Stimulated activated CD8-positive, alpha-beta memory T cell treated with anti-CD3 and anti-CD28 coated beads, Interleukin-15, amount 100 ng/mL, for 1 hour (primary cell): ENCODE results near the gene RASSF8.
"Not testable (repeated sequence)": the region's sequence is repeated elsewhere in the genome, so short reads cannot be mapped to it uniquely, and the experiment has no call there.

Source experiments
- DNase-seq: peaks from one replicate; pipeline ENCODE4 v3.0.0-alpha.2; 2020; ENCODE audit warnings: low read depth

Gene RASSF8

DNA sequence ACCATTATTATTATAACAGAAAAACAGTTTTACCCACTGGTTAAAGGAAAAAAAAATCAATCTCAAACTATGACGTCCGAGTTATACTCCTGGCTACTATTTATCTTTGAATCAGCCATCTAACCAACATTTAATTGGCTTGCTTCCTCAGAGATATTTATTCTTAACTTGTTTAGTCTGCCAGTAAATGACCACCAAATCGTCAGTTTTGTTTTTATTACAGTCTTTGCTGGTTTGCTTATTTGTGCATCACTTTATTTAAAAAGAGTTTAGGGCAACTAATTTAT is 71.2 kb downstream of the RASSF8 start:
- DNase-seq, result no peak

DNA sequence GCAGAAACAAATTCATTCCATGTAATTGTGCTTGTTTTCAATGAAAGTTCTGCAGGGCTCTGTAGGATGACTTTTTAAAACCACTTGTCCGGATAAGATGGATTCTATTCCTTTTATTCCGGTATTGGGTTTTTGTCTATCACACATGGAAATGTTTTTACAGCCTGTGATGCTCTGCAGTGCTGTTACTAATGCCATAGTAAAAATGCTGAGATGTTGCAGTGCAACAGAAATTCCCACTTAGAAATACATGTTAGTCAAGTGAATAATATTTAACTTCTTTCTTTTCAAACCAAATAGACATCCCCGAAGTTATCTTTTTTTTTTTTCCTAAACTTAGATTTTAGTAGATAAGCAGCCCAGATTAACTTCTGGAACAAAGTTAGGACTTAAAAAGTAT is 71.9 kb downstream of the RASSF8 start:
- DNase-seq, result no peak

DNA sequence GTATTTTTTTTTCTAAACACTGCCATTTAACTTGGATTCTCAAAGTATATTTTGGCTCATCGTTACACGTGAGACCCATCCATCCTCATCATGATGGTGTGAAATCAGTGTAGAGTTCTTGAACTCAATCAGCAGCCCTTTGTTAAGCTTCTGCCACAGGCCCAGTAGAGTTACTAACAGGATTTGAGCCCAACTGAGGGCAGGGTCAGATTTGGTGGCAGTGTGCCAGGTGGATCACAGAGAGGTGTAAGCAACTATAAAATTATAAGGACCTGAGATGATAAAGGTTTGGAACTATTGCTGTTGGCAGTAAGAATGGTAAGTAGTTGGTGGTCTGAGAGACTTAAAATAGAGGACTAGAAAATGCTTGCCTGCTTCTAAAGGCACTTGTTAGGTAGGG is 72.8 kb downstream of the RASSF8 start:
- no peak for DNase-seq

DNA sequence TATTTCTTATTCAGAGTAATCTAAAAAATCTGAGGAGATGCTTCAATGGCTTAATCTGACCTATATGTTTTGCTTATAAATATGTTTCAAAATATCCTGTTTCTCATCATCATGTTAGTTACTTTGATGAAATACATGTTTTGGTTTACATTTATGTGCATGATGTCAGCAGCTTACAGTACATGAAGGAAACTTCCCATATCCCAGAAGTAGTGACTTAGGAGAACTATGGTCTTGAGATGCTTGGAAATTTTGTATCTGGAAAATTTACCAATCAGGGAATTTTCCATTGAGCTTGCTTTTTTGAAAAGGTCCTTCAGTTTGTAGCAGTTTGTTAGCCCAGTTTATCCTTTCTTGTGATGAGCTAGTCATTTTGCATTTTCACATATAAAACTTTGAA is 73.3 kb downstream of the RASSF8 start:
- DNase-seq, result no peak

DNA sequence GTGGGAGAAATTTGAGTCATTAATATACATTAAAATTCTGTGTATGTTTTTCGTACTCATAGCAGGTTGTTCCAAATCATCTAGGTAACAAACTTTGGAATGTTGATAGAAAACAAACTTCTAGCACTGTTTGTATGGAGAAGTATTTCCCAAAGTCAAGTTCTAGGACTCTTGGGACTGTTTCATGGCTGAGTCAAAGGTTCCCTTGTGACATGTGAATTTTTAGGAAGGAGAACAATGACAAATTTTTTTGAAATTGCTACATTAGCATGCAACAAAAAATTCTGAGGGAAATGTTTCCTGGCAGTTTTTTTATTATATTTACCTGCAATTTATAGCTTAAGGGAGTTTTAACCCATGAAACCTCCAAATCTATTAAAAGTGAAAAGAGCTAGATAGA is 73.8 kb downstream of the RASSF8 start:
- DNase-seq, result no peak

DNA sequence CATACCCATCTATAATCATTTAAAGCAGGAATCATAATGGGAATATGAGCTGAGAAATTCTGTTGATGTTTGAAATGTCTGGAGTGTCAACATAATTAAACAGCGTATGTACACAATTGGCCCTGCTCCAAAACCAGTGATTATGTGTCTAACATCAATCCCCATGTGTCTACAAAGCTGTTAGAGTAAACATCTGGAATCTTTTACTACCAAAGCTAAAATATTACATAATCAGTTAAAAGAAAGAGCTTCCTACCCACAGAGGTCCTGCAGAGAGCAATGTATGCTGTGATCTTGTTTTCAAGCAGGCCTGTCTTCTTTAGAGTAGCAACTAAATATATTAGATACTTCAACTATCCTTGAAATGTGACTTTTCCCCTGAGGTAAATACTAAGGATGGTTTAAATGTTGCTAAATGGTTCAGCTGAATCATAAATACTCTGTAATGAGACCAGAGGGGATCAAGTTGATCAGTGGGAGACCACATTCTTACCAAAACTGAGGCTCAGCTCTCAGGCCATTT is 74.3 kb downstream of the RASSF8 start:
- no peak for DNase-seq

DNA sequence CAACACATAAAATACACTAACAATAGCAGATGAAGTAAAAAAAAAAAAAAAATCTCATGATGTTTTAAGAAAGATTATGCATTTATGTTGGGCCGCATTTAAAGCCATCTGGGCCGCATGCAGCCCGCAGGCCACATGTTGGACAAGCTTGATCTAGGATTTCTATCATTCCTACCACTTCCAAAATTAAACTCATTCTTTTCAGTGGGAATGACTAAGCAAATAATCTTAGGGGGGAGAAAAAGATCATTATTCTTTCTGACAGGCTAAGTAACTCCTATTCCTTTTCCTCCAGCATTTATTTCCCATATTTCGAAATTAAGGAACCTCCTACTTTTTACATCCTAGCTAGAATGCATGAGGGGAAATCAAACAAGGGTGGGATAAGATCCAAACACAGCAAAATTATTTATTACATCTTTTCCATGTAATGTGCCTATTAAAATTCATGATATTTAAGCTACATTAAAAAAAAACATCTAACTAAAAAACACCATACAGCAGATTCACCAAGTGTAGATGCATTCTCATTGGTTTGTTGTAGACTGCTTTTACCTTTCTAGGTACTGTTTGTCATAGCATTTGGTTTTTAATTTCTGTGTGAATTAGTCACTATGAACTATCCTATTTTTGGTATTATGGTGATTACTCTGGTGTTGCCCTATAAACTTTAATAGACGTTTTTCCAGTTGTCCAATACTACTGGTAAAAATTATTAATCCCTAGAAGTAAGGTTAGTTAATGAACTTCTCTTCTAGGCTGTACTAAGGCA is 76.1 kb downstream of the RASSF8 start:
- DNase-seq, result no peak

DNA sequence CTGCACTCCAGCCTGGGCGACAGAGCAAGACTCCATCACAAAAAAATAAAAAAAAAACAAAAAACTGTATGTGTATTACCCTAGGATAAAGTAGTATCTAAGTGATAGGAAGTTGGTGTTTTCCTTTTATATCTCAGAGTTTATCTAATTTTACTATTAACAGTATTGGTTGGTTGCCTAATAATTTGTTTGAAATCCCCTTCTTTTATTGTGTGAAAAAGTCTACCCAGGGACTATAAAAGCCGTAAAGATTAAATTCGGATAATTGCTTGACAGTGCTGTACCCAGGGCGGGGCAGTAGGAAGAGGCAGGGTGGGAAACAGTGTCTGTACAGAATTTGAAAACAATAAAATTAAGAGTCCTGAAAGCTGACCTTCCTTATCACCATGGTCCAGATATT is 78.4 kb downstream of the RASSF8 start:
- DNase-seq, result no peak

DNA sequence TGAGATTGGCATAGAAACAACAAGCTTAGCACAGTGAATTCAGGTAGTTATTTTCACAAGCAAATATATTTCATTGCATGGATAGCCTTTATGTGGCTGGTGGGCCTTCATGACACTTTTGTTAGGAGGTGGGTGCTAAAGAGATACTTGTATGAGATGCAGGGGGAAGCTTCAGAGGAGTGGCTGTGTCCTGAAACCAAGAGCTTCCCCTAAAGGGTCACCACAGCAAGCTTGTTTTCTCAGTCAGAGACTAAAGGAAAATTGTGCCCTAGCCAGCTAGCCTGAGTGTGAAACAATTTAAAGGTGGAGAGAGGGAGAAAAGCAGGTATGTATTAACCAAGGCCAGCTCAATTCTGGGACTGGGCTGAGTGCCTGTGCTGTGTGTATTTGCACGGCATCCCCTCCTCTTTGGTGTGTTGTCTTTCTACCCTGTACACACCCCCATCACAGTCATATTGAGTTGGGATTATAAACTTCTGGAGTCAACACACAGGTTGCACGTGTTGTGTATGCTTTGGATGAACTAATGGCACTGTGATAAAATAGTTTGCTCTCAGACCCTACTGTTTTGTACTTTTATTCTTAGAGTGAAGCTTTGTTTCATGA is 79.2 kb downstream of the RASSF8 start:
- no peak for DNase-seq

DNA sequence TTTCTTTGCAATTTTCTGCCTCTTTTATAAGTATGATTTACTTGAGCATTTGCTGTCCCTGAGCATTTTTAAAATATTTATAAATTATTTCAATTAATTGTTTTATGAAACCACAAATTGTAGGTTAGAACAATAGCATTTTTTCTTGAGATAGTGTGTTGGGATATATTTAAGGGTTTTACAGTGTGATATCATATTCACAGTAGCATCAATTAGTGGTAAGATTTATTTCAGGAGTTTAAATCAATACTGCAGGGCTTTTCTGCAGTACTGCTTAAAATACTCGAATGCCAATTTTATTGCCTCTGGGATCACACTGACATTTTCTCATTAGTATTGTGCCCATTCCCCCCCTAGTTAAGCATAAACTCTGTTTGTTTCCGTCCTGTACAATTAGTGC is 84.2 kb downstream of the RASSF8 start:
- DNase-seq, result no peak

DNA sequence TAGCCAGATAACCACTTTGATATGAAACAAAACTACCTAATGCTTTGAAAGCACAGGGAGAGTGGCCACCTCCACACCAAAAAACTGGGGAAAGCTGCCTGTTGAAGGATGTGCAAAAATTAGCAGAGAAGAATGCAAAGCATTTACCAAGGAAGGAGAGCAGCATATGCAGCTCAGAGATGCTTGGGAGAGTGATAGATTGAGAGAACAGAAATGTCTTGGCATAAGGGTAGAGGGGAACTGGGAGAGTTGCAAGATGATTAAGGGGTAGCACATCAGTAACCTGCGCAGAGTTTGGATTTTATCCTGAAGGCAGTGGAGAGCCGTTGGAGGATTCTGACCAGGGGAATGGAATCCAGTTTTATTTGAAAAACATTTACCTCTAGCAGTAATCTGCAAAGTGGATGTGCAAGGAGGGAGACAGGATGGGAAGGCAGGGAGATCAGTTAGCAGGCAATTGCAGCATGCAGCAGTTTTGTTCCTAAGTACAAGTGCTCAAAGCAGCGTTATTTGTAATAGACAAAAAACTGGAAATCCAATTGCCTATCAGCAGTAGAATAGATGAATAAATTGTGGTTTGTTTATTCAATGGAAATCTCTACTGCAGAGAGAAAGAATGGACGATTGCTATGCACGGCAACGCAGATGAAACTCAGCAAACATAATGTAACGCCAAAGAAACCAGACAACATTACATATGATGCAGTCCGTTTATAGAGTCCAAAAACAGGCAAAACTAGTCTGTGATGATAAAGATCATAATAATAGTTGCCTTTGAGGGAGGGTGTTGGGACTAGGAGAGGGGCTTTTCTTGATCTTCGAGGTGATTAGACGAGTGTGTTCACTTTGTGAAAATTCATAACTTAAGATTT is 84.9 kb downstream of the RASSF8 start:
- DNase-seq, result no peak

DNA sequence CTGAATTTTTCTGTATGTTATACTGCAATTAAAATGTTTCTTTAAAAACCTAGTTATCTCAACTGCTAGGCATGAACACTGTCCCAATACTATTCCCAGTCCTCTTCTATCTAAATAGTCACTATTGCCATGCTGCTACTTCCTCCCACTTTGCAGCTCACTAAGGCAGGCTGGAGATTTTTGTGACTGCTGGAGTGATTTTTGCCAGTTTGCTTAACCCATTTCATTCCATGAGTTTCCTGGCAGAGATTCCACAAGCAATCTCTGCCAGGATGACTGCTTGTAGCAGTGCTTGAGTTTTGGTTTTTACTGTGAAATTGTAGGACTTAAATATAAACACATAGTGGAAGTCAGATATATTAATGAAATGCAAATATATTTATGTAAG is 85.5 kb downstream of the RASSF8 start:
- no peak for DNase-seq

DNA sequence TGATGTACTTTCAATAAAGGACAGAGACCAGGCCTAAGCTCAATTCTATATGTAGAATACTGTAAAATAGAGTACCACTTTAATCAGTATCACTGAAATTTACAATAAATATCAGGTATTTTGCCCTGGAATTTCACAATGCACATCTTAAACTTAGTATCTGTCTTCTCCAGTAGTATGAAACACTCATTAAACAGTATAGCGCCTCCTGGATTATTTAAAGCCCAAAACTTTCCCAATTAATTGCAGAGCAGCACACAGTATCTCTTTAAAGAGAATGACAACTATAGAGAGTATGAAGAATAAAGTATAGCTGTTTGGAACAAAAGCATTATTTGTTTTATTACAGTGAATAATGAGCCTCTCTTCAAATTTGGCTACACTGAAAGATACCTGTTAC is 86.1 kb downstream of the RASSF8 start:
- no peak for DNase-seq

DNA sequence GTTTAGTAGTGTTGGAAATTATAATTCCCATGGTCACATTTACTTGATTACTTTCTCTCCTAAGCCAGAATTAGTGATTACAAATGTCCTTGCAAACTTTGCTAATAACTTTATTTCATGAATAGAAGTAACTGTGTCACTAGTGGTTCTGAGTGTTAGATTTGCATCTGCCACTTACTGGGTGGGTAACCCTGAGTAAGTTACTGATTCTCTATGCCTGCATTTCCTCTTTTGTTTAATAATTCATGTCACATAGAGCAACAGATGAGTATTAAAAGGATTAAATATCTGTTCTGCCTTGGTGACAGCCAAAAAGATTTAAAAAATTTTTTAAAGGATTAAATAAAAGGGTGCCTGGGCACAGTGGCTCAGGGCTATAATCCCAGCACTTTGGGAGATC is 87.7 kb downstream of the RASSF8 start:
- DNase-seq, result no peak

DNA sequence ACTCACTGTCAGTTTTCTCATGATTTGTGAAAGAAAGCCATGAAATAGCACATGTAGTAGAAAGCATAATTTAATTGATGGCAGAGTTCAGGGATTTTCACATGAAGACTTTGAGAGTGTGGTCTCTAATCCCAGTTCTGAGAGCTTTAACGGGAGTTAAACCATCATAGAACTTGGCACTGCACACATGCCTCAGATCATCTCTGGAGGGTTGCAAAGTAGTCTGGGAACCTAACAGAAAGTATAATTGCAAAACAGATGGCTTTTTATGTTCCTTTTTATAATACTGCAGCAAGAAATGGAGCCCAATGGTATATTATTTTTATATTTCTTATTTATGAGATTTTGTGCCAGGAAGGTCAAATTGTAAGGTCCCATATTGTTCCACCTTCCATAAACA is 88.4 kb downstream of the RASSF8 start:
- DNase-seq, result no peak

DNA sequence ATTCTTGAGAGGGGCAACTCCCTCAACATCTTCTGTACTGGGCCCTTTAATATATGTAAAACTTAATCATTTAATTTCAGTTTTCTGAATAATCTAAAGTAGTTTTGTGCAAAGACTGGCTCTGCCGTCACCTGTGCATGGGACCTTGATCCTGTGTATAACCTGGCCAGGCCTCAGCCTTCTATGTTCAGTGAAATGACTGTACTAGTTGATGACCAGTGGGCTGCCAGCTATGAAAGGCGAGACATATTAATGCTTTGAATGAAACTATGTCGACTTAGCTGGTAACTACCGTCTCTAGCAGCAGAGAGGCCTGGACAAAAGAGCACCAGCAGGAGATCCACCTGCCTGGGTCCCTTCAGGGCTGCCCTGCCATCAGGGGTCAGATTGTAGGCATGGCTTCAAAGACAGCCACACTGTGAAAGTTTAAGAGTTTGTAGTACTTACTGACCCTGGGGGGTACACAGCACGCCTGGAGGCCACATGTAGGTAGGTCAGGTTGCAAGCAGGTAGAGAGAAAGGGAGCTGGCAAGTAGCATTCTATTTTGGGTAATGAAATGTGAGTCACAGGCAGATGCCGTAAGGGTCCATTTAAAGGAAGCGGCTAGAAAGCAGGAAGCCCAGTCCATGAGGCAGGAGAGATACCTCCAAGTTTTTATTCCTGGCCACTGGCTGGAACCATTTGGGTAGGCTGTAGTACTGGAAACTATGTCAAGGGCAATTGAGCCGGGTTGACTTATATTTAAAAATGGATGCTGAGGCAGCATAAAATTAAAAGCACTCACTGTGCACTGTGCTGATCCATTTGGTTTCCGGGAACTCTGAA is 89.1 kb downstream of the RASSF8 start:
- no peak for DNase-seq

DNA sequence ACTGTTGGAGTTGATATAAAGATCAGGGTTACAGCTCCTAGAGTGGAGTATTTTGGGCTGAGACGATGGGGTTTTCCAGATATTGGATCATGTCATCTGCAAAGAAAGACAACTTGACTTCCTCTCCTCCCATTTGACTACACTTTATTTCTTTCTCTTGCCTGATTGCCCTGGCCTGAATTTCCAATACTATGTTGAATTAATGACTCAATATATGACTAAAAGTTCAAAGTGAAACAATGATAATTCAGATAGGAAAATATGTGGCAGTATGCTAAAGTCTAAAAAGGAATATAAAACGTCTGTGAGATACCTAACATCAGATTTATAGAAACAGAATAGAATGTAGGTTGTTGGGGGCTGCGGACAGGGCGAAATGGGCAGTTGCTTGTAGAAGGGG is 94.2 kb downstream of the RASSF8 start:
- DNase-seq, result no peak

DNA sequence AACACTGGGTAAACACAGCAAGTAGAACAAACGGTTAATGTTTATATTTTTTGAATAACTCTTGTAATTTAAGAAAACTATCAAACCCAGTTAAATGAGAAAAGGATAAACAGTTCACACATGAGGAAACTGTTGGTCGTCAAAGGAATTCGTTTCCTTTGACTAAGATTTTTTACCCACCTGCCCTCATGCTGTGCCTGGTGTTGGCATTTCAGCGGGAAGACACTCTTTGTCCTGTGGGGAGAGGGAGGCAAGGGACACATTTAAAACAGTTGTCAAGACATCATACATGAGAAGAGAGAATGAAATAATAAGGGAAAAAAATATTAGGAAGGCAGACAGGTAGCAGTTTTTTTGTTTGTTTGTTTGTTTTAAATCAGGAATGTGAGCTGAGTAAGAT is 95.9 kb downstream of the RASSF8 start:
- DNase-seq, result no peak

DNA sequence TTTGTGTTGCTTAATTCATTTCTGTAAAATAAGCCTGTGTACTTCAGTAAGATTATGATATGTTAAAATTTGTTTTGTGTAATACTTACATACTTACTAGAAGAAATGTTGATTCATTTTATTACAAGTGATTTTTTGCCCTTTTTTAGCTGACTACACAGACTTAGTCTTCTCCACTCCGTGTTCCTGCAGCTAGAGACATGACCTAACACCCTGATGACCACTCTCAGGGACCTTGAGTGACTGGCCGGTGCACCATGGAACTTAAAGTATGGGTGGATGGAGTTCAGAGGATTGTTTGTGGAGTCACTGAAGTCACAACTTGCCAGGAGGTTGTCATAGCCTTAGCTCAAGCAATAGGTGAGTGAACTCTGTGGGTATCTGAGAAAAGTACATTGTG is 96.6 kb downstream of the RASSF8 start:
- no peak for DNase-seq

DNA sequence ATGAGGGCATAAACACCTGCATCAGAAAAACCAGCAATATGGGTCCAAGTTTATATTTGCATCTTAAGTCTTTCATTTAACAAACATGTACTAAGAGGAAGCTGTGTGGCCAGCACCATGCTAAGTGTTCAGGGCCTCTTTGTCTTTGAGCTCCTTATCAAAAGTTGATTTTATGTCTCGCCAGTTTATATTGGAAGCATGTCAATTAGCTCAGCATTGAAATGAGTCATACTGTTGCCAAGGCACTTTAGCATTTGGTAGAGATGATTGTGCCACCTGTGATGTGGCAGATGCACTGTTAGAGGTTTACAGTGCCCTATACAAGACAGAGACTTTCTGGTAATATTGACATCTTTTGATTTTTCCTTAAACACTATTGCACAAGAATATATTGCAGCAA is 97.9 kb downstream of the RASSF8 start:
- DNase-seq, result no peak

DNA sequence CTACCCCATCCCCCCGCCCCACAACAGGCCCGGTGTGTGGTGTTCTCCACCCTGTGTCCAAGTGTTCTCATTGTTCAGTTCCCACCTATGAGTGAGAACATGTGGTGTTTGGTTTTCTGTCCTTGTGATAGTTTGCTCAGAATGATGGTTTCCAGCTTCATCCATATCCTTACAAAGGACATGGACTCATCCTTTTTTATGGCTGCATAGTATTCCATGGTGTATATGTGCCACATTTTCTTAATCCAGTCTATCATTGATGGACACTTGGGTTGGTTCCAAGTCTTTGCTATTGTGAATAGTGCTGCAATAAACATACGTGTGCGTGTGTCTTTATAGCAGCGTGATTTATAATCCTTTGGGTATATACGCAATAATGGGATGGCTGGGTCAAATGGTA is 98.8 kb downstream of the RASSF8 start:
- not testable (repeated sequence) for DNase-seq

DNA sequence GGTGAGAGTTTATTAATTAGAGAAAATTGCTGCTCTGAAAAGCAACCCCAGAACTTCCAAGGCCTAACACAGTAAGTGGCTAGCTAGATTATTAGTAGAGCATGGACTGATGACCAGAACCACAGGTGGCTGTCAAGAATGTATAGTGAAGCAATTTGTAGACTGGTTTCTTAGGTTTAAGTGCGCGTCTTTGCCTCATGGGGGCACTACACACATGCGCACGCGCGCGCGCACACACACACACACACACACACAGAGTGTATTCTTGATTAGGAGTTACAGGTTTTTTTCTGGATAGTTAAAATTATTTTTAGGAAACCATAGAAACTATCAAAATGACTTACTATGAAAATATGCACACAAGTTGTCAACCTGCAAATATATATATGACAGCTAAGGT is 99.8 kb downstream of the RASSF8 start:
- no peak for DNase-seq
